HG03575 (cell line): Measurements from ENCODE around the gene SLC16A6.
"Not testable (repeated sequence)": the region's sequence is repeated elsewhere in the genome, so short reads cannot be mapped to it uniquely, and the experiment has no call there.

Source experiments
- ATAC-seq: cut with Tn5 transposase; IDR thresholded peaks from one replicate; pipeline ENCODE4 v1.9.1; 2021; ENCODE audit not compliant: unreplicated experiment, insufficient number of reproducible peaks, low FRiP score; ENCODE audit errors: extremely low read depth

The SLC16A6 gene

GRCh38 chr17:68231131-68231530 lies 59.8 kb downstream of the SLC16A6 start:
- ATAC-seq: not testable (repeated sequence)

GRCh38 chr17:68229619-68230018 lies 61.3 kb downstream of the SLC16A6 start:
- no peak for ATAC-seq

- no peak for ATAC-seq
Observed at GRCh38 chr17:68228817-68229570, 61.9 kb downstream of the SLC16A6 start.

- not testable (repeated sequence) for ATAC-seq
Observed at GRCh38 chr17:68228039-68228680, 62.8 kb downstream of the SLC16A6 start.

GRCh38 chr17:68225055-68225454 lies 65.9 kb downstream of the SLC16A6 start:
- not testable (repeated sequence) for ATAC-seq

- ATAC-seq: no peak
Observed at GRCh38 chr17:68222606-68223005, 68.3 kb downstream of the SLC16A6 start.

GRCh38 chr17:68221786-68222185 lies 69.1 kb downstream of the SLC16A6 start:
- ATAC-seq: no peak

GRCh38 chr17:68220786-68221185 lies 70.1 kb downstream of the SLC16A6 start:
- not testable (repeated sequence) for ATAC-seq

- ATAC-seq: not testable (repeated sequence)
Observed at GRCh38 chr17:68220186-68220585, 70.7 kb downstream of the SLC16A6 start.

GRCh38 chr17:68219429-68219828 lies 71.5 kb downstream of the SLC16A6 start:
- ATAC-seq: not testable (repeated sequence)
